A673 (cell line): ENCODE data around the gene TAS2R3.

ENCODE experiments used
- EZH2 ChIP-seq: fragments of 200-600 bp; sonication (generic); IDR thresholded peaks from 2 replicates; pipeline ENCODE4 v1.6.1; 2017; ENCODE audit warnings: borderline replicate concordance, low read depth, mild to moderate bottlenecking, mixed read lengths, antibody characterized with exemption, low read length; ENCODE audit not compliant: poor library complexity, severe bottlenecking
- TF ChIP-seq, protein P1 (sequence below): fragments of 300-800, 200-600 bp; sonication (generic); conservative IDR thresholded peaks from 2 replicates; pipeline ENCODE4 v1.5.1; 2017; ENCODE audit warnings: low read depth, mild to moderate bottlenecking, antibody characterized with exemption, low read length, moderate library complexity, mixed read lengths

DNA sequence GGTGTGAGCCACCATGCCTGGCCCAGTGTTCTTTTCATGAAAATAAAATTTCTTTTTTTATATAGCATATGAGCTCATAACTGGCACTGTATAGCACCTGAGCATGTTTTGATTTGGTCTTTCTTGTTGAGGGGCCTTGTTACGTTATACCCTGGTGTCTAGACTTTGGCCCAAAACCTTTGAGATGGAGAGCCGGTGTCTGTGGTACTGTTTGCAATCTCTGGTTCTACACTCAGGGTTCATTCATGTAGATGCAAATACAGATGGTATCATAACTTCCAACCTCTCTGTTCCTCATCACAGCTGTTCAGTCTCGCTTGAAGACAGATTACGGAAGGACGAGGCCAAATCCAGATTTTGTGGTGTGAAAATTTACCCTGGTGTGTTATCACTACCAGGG is 26.0 kb downstream of the TAS2R3 start, which contains the start of gene TAS2R5:
- TF ChIP-seq, protein P1, sequence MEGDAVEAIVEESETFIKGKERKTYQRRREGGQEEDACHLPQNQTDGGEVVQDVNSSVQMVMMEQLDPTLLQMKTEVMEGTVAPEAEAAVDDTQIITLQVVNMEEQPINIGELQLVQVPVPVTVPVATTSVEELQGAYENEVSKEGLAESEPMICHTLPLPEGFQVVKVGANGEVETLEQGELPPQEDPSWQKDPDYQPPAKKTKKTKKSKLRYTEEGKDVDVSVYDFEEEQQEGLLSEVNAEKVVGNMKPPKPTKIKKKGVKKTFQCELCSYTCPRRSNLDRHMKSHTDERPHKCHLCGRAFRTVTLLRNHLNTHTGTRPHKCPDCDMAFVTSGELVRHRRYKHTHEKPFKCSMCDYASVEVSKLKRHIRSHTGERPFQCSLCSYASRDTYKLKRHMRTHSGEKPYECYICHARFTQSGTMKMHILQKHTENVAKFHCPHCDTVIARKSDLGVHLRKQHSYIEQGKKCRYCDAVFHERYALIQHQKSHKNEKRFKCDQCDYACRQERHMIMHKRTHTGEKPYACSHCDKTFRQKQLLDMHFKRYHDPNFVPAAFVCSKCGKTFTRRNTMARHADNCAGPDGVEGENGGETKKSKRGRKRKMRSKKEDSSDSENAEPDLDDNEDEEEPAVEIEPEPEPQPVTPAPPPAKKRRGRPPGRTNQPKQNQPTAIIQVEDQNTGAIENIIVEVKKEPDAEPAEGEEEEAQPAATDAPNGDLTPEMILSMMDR = no peak
- no peak for TF ChIP-seq EZH2
